HG03565 (cell line): ENCODE results near the gene ALMS1.
"Not testable (repeated sequence)": the region's sequence is repeated elsewhere in the genome, so short reads cannot be mapped to it uniquely, and the experiment has no call there.

ENCODE experiments used
- ATAC-seq: cut with Tn5 transposase; IDR thresholded peaks from one replicate; pipeline ENCODE4 v1.9.1; 2021; ENCODE audit warnings: mild to moderate bottlenecking, moderate library complexity; ENCODE audit not compliant: unreplicated experiment

Gene ALMS1

DNA sequence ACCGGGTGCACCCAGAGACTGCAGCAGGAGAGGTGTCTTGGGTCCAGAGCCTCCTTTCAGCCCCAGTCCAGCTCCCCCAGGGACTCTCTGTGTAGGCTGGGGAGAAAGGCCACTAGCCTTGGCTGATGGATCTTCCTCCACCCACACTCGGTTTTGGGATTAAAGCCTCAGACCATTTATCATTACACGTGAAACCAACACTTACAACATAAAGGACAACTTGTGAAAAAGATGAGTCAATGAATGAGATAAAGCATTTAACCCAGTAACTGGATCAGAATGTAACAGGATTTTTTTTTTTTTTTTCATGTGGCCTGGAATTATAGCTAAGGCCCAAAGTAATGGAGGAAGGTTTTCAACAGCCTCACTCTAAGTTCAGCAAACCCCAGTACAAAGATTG is 224.5 kb downstream of the ALMS1 start:
- ATAC-seq: no peak

GRCh38 chr2:73611193-73611592 is 225.6 kb downstream of the ALMS1 start:
- peak; percentile 61 for ATAC-seq

DNA sequence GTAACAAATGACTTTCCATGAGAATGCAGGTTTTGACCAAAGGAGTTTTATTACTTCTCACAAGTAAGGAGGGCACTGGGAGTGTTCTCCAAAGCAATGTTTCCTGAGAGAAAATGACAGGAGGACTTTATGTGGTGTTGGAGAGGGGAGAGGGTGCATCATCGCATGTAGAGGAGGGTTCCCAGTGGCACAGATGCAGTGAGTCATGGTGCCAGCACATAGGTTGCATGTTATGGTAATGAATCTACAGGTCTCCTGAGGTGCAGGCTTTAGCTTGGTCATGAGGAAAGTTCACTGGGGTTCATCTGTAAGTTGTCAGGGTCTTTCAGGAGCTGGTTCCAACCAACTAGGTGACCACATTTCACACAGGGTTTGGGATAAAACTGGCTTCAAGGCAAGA is 226.2 kb downstream of the ALMS1 start:
- no peak for ATAC-seq

DNA sequence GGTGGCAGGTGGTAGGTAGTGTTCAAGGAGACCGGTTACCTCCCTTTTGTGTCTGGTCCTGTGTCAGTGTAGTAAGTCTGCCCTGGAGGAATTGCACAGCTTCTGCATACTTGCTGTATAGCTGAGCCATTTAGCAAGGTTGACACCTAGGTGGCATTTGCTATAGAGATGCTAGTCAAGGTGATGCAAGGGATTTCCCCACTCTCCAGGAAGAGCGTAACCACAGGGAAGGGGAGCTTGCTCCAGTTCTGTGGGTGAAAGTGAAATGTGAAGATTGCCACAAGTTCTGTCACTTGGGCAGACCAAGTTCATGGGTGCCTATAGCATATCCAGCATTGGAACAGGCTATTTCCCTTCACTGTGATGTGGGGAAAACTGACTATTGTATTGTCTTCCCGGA is 228.5 kb downstream of the ALMS1 start:
- no peak for ATAC-seq

DNA sequence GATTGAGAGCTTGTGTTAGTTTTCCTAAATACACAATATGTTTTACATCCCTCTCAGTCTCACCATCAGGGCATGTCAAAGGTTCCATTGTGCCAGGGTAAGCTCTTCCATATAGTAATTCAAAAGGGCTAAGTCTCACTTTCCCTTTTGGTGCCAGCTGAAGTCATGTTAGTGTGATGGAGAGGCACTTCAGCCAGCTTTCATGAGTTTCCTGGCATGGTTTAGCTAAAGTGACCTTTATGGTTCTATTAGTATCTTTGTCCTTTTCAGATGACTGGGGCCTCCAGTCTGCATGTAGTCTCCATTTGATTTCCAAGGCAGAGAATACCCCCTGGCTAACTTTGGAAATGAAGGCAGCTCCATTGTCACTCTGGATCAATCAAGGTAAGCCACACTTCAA is 229.4 kb downstream of the ALMS1 start:
- no peak for ATAC-seq

DNA sequence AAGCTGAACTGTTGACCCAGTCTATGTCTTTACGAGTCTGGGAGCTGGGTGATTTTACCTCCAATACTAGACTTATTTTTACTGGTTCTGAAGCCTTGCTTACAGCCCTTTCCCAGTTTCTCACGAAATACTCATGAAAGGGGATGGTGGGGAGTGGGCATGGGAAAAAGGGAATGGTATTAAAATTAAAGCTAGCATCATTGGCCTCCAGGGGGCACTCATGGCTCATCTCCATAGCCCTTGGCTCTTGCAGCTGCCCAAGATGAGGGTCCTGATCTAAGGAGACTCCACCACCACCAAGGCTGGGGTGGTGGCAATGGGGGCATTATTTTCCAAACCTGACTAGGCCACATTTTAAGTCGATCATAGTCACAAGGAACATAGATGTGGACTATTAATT is 234.3 kb downstream of the ALMS1 start:
- not testable (repeated sequence) for ATAC-seq

DNA sequence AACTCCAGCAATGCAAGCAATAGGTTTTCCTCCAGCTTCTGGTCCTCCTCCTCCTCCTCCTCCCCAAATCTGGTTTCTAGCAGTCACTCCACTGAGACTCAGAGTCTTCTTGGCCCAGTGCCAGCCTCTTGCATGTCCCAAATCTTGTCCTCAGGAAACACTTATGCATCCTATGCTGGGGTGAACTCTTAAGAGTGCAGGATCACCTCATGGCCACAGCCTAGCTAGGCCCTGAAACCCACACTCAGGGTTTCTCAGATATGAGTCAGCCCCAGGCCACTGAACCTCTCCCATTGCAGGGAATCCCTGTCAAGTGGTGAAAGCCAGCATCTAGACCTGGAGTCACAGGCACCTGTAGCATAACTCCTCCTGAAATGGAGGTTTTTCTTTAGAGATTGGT is 238.4 kb downstream of the ALMS1 start:
- ATAC-seq: not testable (repeated sequence)

DNA sequence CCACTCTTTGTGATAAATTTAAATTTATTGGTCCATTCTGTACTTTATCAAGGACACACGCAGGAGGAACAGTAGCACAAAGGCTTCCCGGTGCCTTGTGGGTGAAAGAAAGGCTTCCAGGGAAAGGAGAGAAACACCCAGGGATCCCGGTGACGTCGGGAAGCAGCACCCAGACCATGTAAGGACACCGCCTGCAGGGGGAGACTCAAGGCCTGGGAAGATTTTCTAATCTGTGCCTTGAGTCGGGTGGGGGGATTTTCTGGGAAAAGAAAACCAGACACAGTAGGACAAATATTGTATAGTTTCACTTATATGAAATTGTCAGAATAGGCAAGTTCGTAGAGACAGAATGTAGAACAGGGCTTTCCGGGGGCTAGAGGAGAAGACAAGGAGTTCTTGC is 239.0 kb downstream of the ALMS1 start:
- ATAC-seq: not testable (repeated sequence)

DNA sequence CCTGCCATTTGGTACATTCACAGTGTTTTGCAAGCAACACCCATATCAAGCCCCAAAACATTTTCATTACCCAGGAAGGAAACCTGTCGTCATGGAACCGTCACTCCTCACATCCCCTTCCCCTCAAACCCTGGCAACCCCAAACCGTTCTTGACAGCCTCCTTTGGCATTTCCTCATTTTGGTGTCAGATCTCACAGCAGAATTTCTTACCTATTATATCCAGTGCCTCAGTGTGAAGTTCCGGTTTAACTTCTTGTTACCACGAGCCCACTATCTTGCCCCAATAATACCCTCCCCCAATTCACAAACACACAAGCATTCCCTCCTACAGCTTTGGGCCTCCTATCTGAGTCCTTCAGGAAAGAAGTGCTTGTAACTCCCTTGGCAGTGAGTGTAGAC is 240.6 kb downstream of the ALMS1 start:
- not testable (repeated sequence) for ATAC-seq

GRCh38 chr2:73628493-73628892 is 242.9 kb downstream of the ALMS1 start:
- ATAC-seq: peak; percentile 83

- not testable (repeated sequence) for ATAC-seq
These were observed 245.1 kb downstream of the ALMS1 start for GRCh38 chr2:73630662-73631266.

- not testable (repeated sequence) for ATAC-seq
These were observed 251.3 kb downstream of the ALMS1 start for GRCh38 chr2:73636977-73637376.

DNA sequence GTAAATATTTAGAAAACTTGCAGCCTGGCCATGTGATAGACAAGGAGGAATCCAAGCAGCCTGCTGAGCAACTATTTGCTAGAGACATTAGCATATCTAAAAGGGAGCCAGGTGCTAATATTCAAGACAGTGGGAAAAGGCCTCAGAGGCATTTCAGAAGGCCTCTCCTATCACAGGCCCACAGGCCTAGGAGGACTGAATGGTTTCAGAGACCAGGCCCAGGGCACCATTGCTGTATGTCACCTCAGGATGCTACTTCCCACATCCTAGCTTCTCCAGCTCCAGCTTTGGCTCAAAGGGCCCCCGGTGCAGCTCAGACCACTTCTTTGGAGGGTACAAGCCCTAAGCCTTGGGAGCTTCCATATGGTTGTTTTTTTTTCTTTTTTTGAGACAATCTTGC is 252.8 kb downstream of the ALMS1 start:
- no peak for ATAC-seq

DNA sequence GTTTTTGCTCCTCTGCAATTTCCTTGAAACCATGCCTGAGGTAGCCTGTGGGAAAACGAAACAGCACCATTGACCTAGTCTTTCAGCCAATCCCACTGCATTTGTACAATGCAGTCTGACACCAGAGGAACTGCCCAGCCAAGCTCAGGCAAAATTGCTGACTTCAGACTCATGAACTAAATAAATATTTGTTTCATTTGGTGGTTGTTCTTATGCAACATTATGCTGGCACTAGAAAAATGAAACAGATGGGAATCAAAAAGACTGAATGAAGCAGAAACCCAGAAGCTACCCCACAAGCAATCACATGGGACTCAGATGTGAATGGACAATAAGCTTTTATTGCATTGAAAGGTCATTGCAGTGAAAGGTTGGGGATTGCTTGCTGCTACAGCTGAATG is 254.9 kb downstream of the ALMS1 start:
- no peak for ATAC-seq

DNA sequence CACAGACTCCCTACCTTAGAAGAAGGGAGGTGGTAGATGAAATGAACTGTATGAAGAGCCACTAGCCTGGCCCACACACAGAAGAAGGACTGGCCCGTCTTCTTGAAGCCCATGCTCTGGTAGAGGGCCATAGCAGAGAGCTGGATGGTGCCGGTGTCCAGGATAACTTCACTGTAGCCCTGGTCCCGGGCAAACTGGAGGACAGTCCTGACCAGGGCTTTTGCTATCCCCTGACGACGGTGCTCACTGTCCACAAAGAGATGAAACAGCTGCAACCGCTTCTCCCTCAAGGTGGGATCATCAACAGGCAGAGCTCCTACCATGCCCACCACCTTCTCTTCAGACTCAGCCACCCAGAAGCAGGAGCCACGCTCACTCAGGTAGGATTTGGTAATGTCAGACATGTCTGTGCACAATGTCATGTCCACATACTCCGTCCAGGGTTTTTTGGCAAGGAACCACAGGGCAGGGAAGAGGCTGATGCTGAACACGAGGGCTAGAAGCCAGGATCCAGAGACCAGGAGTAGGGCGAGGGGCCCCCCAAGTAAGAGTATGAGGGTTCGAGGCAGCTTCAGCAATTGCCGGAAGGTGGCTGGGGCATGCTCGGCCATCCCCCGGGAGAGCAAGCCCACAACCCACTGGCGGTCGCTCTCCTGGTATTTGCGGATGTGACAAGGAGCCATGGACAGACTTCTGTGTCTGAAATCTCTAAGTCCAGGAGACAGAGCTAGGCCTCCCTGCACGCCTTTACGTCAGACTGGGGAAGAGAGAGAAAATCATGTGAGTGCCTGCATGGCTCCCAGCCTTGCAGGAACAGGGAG is 255.5 kb downstream of the ALMS1 start:
- no peak for ATAC-seq

- ATAC-seq: no peak
These were observed 256.1 kb downstream of the ALMS1 start for GRCh38 chr2:73641767-73642062.

GRCh38 chr2:73642338-73643018 is 256.8 kb downstream of the ALMS1 start, which contains the start of gene NAT8:
Gene NAT8, minus strand, starts transcription at chr2:73642422. Its CDS starts 794 bp downstream, at chr2:73641628.
- ATAC-seq: no peak

DNA sequence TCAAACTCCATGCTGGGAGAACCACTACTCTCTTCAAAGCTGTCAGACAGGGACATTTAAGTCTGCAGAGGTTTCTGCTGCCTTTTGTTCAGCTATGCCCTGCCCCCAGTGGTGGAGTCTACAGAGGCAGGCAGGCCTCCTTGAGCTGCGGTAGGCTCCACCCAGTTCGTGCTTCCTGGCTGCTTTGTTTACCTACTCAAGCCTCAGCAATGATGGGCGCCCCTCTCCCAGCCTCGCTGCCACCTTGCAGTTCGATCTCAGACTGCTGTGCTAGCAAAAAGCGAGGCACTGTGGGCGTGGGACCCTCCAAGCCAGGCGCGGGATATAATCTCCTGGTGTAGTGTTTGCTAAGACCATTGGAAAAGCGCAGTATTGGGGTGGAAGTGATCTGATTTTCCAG is 262.1 kb downstream of the ALMS1 start:
- ATAC-seq: not testable (repeated sequence)

- ATAC-seq: no peak
These were observed 266.1 kb downstream of the ALMS1 start for GRCh38 chr2:73651591-73652230.

DNA sequence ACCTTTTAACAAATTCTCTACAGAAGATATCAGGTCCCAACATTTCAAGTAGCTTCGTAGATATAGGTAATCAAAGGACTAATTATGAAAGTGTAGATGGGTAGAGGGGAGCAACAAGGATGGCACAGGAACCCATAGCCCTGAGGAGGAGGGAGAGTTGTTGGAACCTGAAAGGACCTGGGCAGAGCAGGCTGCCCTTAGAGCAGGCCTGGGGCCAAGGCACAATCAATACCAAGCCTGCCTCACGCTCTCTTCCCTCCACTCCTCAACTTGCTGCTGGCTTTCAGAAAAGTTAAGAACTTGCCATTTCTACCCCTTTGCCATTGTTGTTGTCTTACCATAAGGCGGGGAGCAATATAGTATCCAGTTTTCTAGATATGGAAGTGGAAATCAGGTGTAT is 266.7 kb downstream of the ALMS1 start:
- no peak for ATAC-seq

GRCh38 chr2:73654175-73654574 is 268.5 kb downstream of the ALMS1 start:
- ATAC-seq: no peak
